Measurements from ENCODE around the gene TGM4.

GRCh38 chr3:44848634-44849033 is 25.8 kb upstream of the TGM4 start:
- TF ChIP-seq POLR2A (IDR thresholded peaks at IDR 0.05; ENCODE audit: low read depth, low read length) (no peak), TAF1 (IDR thresholded peaks at IDR 0.05; ENCODE audit: borderline replicate concordance, low read depth, low read length) (no peak), POLR2AphosphoS5 (IDR thresholded peaks at IDR 0.05; ENCODE audit: low read depth, low read length) (no peak)

Measured in GM12892 (cell line).